CD4-positive, alpha-beta T cell treated with Interleukin-2 at 100 ng/mL for 4 hours (primary cell): Measurements from ENCODE around the gene RETREG3.
A peak's percentile ranks its signal among the peaks of the same experiment; 100 is the strongest.
"Not testable (repeated sequence)": the region's sequence is repeated elsewhere in the genome, so short reads cannot be mapped to it uniquely, and the experiment has no call there.

Experiments used
- DNase-seq: peaks from one replicate; pipeline ENCODE4 v3.0.0-alpha.2; 2020; ENCODE audit warnings: low spot score

Gene RETREG3

GRCh38 chr17:42612013-42612412 is 2.8 kb upstream of the RETREG3 start:
- DNase-seq = no peak

- not testable (repeated sequence) for DNase-seq
Measured at GRCh38 chr17:42609814-42610801, 934 bp upstream of the RETREG3 start.

- DNase-seq = peak; percentile 7
Measured at GRCh38 chr17:42608305-42609181, 631 bp downstream of the RETREG3 start.

GRCh38 chr17:42607769-42608168 is 1.4 kb downstream of the RETREG3 start:
- no peak for DNase-seq

- no peak for DNase-seq
Measured at GRCh38 chr17:42603318-42603717, 5.9 kb downstream of the RETREG3 start.

- DNase-seq = no peak
Measured at GRCh38 chr17:42598905-42599304, 10.3 kb downstream of the RETREG3 start.

- no peak for DNase-seq
Measured at GRCh38 chr17:42596386-42596785, 12.8 kb downstream of the RETREG3 start.

- no peak for DNase-seq
Measured at GRCh38 chr17:42591411-42591810, 17.8 kb downstream of the RETREG3 start.

- no peak for DNase-seq
Measured at GRCh38 chr17:42590886-42591285, 18.3 kb downstream of the RETREG3 start.

- no peak for DNase-seq
Measured at GRCh38 chr17:42586514-42587230, 22.5 kb downstream of the RETREG3 start.

- no peak for DNase-seq
Measured at GRCh38 chr17:42585353-42585752, 23.8 kb downstream of the RETREG3 start.

- no peak for DNase-seq
Measured at GRCh38 chr17:42584880-42585279, 24.3 kb downstream of the RETREG3 start.

- no peak for DNase-seq
Measured at GRCh38 chr17:42581744-42582270, 27.4 kb downstream of the RETREG3 start.

- DNase-seq = no peak
Measured at GRCh38 chr17:42579794-42580551, 29.2 kb downstream of the RETREG3 start.

- peak; percentile 66 for DNase-seq
Measured at GRCh38 chr17:42578282-42578869, 30.8 kb downstream of the RETREG3 start.

- peak; percentile 94 for DNase-seq
Measured at GRCh38 chr17:42577532-42578281, 31.5 kb downstream of the RETREG3 start, which contains the start of gene PSMC3IP. PSMC3IP (minus strand) TSS chr17:42577729; CDS start chr17:42577686, 43 bp downstream.

- DNase-seq = no peak
Measured at GRCh38 chr17:42577140-42577531, 32.0 kb downstream of the RETREG3 start.

- no peak for DNase-seq
Measured at GRCh38 chr17:42574463-42574862, 34.7 kb downstream of the RETREG3 start.

- no peak for DNase-seq
Measured at GRCh38 chr17:42573095-42573494, 36.1 kb downstream of the RETREG3 start.
